GM18873 (cell line): ENCODE measurements around the gene POLR3E.
A peak's percentile ranks its signal among the peaks of the same experiment; 100 is the strongest.

ENCODE experiments used
- ATAC-seq: cut with Tn5 transposase; IDR thresholded peaks from one replicate; pipeline ENCODE4 v1.9.1; 2021; ENCODE audit warnings: mild to moderate bottlenecking, moderate library complexity, moderate number of reproducible peaks; ENCODE audit not compliant: unreplicated experiment, low FRiP score

Gene POLR3E

DNA sequence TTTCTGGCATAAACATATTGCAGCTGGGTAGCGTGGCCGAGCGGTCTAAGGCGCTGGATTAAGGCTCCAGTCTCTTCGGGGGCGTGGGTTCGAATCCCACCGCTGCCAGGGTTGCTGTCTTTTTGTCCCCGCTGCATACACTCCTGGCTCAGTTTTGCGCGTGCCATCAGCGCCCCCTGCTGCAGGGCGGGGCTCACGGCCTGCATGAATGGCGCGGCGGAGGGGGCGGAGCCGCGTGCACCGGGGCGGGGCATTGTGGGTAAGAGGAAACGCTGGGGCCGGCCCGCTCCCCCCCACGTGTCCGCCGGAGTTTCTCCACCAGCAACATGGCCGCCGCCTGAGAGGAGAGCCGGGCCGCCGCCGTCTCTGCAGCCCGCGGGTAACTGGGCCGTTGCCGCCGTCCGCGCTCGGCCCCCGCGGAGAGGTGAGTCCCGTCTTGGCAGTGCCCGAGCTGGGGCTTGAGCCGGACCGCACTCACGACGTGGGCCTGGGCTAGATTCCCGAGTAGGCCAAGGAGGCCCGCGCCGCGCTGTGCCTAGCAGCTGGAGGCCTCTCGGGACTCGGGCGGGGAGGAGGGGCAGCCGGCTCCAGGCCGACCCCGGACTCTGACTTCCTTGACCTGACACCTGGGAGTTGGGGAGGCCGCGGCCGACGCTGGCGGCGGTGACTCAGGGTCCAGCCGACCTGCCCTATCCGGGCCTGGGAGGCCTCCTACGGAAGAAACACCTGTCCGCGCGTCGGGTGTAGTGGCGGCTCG lies at the start of gene POLR3E:
TSS of gene POLR3E (plus strand) at position 296 of the 757 bp plus-strand sequence. CDS start 5,560 bp downstream, outside the sequence.
- peak; percentile 74 for ATAC-seq

- no peak for ATAC-seq
Measured at GRCh38 chr16:22250522-22250921, 46.7 kb upstream of the POLR3E start.

DNA sequence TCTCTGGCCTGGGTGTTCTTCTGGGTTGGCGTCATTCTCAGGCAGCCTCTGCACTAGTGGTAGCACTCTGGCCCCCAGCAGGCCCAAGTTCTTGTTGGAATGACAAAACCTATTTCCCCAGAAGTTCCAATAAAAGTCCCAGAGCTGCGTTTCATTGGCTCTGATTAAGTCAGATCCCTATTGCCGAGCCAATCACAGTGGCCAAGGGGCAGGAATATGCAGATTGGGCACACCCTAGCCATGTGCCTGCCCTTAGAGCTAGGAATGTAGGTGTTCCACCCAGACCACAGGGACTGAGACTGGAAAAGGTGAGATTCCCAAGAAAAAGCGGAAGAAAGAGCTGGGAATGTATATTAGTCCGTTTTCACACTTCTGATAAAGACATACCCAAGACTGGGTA lies 44.9 kb upstream of the POLR3E start:
- ATAC-seq: no peak

DNA sequence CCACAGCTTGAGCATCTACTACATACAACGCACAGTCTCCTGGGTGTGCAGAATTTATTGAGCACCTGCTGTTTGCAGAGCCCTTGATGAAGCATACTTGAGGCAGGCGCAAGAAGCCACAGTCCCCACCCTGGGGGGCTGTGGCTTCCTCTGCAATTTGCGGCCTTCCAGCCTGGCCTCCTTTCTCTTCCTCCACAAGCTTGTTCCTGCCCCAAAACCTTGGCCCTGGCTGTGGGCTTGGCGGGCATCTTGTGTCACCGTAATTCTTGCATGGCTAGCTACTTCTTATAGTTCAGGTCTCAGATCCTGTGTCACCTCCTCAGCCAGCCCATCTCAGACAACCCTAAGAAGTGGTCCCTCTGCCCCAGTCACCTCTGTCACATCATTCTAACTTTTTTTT lies 43.9 kb upstream of the POLR3E start:
- no peak for ATAC-seq

- no peak for ATAC-seq
Measured at GRCh38 chr16:22255335-22255734, 41.9 kb upstream of the POLR3E start.

DNA sequence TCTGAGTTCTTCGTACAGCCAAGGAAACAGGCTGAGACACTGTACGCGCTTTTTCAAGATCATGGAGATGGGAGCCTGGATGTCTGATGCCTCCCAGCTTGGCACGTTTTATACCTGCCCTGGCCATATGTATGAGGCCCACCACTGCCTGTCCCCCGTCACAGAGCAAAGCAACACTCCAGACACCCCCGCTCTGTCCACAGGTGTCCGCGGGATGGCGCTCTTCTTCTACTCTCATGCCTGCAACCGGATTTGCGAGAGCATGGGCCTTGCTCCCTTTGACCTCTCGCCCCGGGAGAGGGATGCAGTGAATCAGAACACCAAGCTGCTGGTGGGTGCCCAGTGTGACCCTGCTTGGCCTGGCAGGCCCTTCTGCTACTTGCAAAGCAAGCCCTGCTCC lies 39.8 kb upstream of the POLR3E start:
- no peak for ATAC-seq

- no peak for ATAC-seq
Measured at GRCh38 chr16:22260490-22260889, 36.7 kb upstream of the POLR3E start.

- no peak for ATAC-seq
Measured at GRCh38 chr16:22262460-22262859, 34.7 kb upstream of the POLR3E start.

DNA sequence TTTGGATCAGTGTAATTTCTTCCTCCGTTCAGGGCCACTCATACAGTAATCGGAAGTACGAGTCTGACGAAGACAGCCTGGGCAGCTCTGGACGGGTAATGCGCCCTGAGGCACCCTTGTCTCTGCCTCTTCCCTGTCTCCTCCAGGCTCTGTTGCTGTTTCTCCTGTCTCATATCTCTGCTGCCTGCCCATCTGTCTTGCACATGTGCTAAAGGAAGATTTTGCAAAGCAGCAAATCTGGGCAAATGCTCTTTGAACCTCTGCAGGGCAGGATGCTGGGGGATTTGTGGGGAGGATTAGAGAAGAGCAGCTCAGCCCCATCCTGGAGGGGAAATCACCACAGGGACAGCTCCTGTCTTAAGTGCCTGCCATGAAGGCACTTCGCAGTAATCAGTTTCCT lies 32.4 kb upstream of the POLR3E start:
- ATAC-seq: no peak

DNA sequence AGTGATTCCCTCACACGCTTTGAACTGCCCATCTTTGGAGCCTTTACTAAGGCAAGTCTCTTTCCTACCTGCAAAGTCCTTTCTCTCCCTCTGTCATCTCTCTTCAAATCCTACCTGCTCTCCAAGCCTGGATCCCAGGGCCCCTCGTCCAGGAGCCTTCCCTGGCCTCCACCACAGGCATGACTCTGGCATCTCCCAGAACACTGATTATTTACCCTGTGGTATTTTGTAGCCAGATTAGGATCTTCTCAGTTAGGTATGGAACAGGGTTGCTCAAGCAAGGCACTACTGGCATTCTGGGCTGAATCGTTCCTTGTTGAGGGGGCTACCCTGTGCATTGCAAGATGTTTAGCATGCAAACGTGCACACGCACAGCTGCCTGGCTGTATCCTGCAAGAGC lies 31.9 kb upstream of the POLR3E start:
- ATAC-seq: no peak

- no peak for ATAC-seq
Measured at GRCh38 chr16:22266546-22266945, 30.7 kb upstream of the POLR3E start.

DNA sequence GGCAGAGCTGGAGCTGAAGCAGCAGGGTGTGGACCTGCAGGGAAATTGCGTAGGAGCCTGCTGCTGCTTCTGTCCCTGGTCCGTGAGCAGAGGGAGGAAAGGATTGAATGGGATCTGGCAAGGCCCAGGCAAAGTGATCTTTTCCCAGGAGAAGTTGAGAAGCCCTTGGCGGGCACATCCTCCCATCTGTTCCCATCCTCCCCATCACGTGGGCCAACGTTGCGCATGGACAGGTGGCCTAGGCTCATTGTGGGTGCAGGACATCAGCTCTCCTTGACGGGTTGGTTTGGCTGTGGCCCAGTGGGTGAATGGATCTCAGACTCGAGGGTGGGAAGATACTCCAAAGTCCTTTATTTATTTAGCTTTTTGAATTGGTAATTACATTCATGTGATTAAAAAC lies 29.4 kb upstream of the POLR3E start:
- no peak for ATAC-seq

DNA sequence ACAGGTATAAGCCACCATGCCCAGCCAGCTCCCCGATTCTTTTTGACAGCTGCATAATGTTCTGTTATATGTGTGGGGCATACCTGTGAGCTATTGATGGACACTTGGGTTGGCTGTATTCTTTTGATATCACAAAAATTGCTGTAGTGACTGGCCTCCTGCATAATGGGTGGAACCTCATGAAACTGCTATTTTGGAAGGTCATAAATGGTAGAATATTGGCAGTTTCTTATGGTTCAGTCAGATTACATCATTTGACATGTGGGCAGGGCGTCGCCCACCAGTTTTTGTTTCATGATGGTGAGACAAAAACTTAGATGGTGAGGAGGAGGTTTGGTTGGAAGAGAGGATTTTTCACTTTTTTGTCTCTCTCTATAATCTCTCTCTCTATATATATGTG lies 26.7 kb upstream of the POLR3E start:
- no peak for ATAC-seq

- ATAC-seq: no peak
Measured at GRCh38 chr16:22272870-22273650, 24.1 kb upstream of the POLR3E start.

DNA sequence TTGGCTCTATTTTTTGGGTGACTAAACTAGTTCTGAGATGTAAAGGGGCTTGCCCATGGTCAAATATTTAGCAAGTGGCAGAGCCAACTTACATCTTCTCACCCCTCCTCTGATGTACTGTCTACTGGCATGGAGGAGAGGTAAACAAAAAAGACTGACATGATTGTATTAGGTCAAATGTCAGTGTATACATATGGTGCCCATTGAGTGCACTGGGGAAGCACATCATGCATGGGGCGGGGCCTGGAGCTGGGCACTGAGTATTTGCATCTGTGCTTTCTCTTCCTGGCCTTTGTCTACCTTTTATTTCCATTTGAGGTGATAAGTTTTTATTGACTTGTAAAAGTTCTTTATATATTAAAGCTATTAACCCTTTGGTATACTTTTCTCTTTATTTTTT lies 22.3 kb upstream of the POLR3E start:
- no peak for ATAC-seq

GRCh38 chr16:22278441-22279230 lies 18.6 kb upstream of the POLR3E start:
- no peak for ATAC-seq

DNA sequence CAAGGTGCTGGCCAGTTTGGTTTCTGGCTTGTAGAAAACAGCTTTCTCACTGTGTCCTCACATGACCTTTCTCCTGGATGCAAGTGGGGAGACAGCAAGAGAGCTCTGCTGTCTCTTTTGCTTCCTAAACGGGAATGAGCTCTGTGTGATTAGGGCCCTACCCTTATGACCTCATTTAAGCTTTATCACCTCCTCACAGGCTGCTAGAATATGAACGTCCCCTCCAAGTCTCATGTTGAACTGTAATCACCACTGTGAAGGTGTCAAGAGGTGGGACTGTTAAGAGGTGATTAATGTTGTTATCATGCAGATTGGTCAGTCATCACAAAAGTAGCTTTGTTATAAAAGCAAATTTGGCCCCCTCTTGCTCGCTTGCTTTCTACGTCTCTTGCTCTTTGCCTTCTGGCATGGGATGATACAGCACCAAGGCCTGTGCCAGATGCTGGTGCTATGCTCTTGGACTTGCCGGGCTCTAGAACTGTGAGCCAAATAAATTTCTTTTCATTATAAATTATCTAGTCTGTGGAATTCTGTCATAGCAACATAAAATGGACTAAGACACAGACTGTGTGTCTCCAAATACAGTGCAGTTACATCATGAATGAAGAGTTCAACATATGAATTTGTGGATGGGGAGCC lies 14.8 kb upstream of the POLR3E start:
- no peak for ATAC-seq

- ATAC-seq: no peak
Measured at GRCh38 chr16:22284637-22285036, 12.6 kb upstream of the POLR3E start.

GRCh38 chr16:22285080-22285479 lies 12.1 kb upstream of the POLR3E start:
- ATAC-seq: no peak

DNA sequence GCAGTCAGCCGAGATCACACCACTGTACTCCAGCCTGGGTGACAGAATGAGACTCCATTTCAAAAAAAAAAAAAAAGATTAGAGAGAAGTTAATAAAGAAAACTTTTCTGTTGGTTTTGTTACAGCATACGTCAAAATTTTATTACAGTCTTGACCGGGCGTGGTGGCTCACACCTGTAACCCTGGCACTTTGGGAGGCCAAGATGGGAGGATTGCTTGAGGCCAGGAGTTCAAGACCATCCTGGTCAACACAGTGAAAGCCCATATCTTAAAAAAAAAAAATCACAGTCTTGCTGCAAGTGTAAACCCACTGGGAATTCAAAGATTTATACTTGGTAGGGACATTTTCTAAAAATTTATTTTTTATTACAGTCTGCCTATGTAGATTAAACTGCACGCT lies 6.2 kb upstream of the POLR3E start:
- ATAC-seq: no peak

- ATAC-seq: no peak
Measured at GRCh38 chr16:22291860-22292318, 5.3 kb upstream of the POLR3E start.
